HepG2 (cell line): ENCODE results near the gene SDC4. TPM values are rescaled to one million over a fixed set of nuclear protein-coding genes. Genes with fewer than 3 reads are reported as not detected.

Experiments used
- CEBPB ChIP-seq: IDR thresholded peaks from 2 replicates; pipeline ENCODE4 v1.6.1; 2011; ENCODE audit warnings: low read depth, low read length, improper control_type of control experiment, borderline replicate concordance
- CREBL2 ChIP-seq: sonication (generic); formaldehyde crosslinking; IDR thresholded peaks from 2 replicates; pipeline ENCODE4 v1.8.1; 2023; ENCODE audit warnings: missing genetic modification reagents, mild to moderate bottlenecking, borderline replicate concordance
- DNMT3B ChIP-seq: conservative IDR thresholded peaks from 2 replicates; pipeline ENCODE4 v1.6.1; 2016; ENCODE audit warnings: missing biosample characterization, control low read depth
- MAZ ChIP-seq, 2 experiments: sonication (generic) in 1 of 2; formaldehyde crosslinking in 1 of 2; IDR thresholded peaks; 2 replicates each; pipeline versions ENCODE4 v1.5.0 to v1.6.1; 2012 to 2020; ENCODE audit warnings: low read depth in 2 of 2, mild to moderate bottlenecking in 2 of 2, borderline replicate concordance in 1 of 2, improper control_type of control experiment in 1 of 2, low read length in 1 of 2, missing genetic modification reagents in 1 of 2, moderate library complexity in 1 of 2
- NR1H2 ChIP-seq: sonication (generic); formaldehyde crosslinking; IDR thresholded peaks from 2 replicates; pipeline ENCODE4 v1.8.1; 2022; ENCODE audit warnings: low read depth, missing genetic modification reagents, borderline replicate concordance
- SNAI1 ChIP-seq: sonication (generic); formaldehyde crosslinking; IDR thresholded peaks from 2 replicates; pipeline ENCODE4 v1.5.0; 2020; ENCODE audit warnings: mild to moderate bottlenecking, missing genetic modification reagents, borderline replicate concordance
- SOX6 ChIP-seq, 2 experiments: fragments of 450-650 bp in 1 of 2; sonication (generic) in 1 of 2; formaldehyde crosslinking in 1 of 2; IDR thresholded peaks; 2 replicates each; pipeline versions ENCODE4 v1.4.0 to v1.6.1; 2017 to 2020; ENCODE audit warnings: antibody characterized with exemption in 1 of 2, mild to moderate bottlenecking in 1 of 2, missing genetic modification reagents in 1 of 2
- TEAD3 ChIP-seq: optimal IDR thresholded peaks from 2 replicates; pipeline ENCODE3; 2016; ENCODE audit warnings: borderline replicate concordance
- TP53 ChIP-seq: sonication (generic); formaldehyde crosslinking; conservative IDR thresholded peaks from 2 replicates; pipeline ENCODE4 v1.4.0; 2020; ENCODE audit warnings: missing genetic modification reagents
- ZNF318 ChIP-seq: sonication (generic); formaldehyde crosslinking; IDR thresholded peaks from 2 replicates; pipeline ENCODE4 v1.4.0; 2020; ENCODE audit warnings: mild to moderate bottlenecking, missing genetic modification reagents
- ZNF331 ChIP-seq: sonication (generic); formaldehyde crosslinking; IDR thresholded peaks from 2 replicates; pipeline ENCODE4 v1.4.0; 2020; ENCODE audit warnings: missing genetic modification reagents
- ZNF501 ChIP-seq: sonication (generic); formaldehyde crosslinking; IDR thresholded peaks from 2 replicates; pipeline ENCODE4 v1.5.1; 2020; ENCODE audit warnings: mild to moderate bottlenecking, moderate library complexity, missing genetic modification reagents
- ZNF687 ChIP-seq: sonication (generic); formaldehyde crosslinking; IDR thresholded peaks from 2 replicates; pipeline ENCODE4 v1.5.1; 2020; ENCODE audit warnings: mild to moderate bottlenecking, missing genetic modification reagents, moderate library complexity
- ZNF790 ChIP-seq: sonication (generic); formaldehyde crosslinking; IDR thresholded peaks from 2 replicates; pipeline ENCODE4 v1.8.0; 2022; ENCODE audit warnings: missing genetic modification reagents, mild to moderate bottlenecking, borderline replicate concordance
- polyA plus RNA-seq, 8 experiments: library from polyadenylated mRNA; depleted of rRNA in 3 of 8; stranded (reverse) in 7 of 8; unstranded in 1 of 8; fragments of >200 nt; fragmentation: Illumina TruSeq in 4 of 8; extraction: Trizol in 4 of 8; gene quantifications; 2 replicates each; pipeline versions ENCODE4 v1.2.1 to v1.2.3, GENCODE V29; 2011 to 2016; ENCODE audit warnings: low read depth in 4 of 8, missing spikeins in 1 of 8, mixed read lengths in 1 of 8; ENCODE audit not compliant: insufficient read depth in 1 of 8
- total RNA-seq, 5 experiments: library from RNA; depleted of rRNA; stranded (reverse); fragments of >200 nt; fragmentation: Illumina TruSeq; extraction: Trizol; gene quantifications; 2 replicates each; pipeline ENCODE4 v1.2.3, GENCODE V29; 2016; ENCODE audit warnings: low read depth in 1 of 5

Gene SDC4
- total and polyA plus RNA-seq, 2 of the 13 experiments (the other 11 are each of a cell fraction or from before 2014, with no cell fraction given): 49.0 to 65.1 TPM

- TF ChIP-seq ZNF790 (CRISPR knock-in tag) (peak; percentile 85), TEAD3 (CRISPR knock-in tag) (peak; percentile 56), SOX6 (IDR thresholded peaks at IDR 0.05) (no peak), SOX6 (CRISPR knock-in tag; IDR thresholded peaks at IDR 0.05) (0 out of 2 replicates have a peak, but pooled peaks have one; percentile 46), CREBL2 (CRISPR knock-in tag) (no peak), CEBPB (peak; percentile 45; the same call in 1 of the 2 replicates), DNMT3B (CRISPR knock-in tag) (peak; percentile 7; the same call in 1 of the 2 replicates), ZNF687 (no peak), SNAI1 (CRISPR knock-in tag) (no peak), NR1H2 (CRISPR knock-in tag) (peak; percentile 35; the same call in 1 of the 2 replicates), ZNF331 (CRISPR knock-in tag) (0 out of 2 replicates have a peak, but pooled peaks have one; percentile 37), MAZ (IDR thresholded peaks at IDR 0.05; ENCODE audit: borderline replicate concordance, low read depth, low read length) (no peak), MAZ (CRISPR knock-in tag; IDR thresholded peaks at IDR 0.05; ENCODE audit: low read depth) (peak; percentile 44; the same call in 1 of the 2 replicates), TP53 (0 out of 2 replicates have a peak, but pooled peaks have one; percentile 30), ZNF318 (CRISPR knock-in tag) (no peak), ZNF501 (CRISPR knock-in tag) (peak; percentile 44; the same call in 1 of the 2 replicates)
These were observed 10.8 kb upstream of the SDC4 start (continued) for GRCh38 chr20:45359069-45359405.
